ENCODE measurements around the gene TNIK. TPM values are rescaled to one million over a fixed set of nuclear protein-coding genes. Genes with fewer than 3 reads are reported as not detected.

The TNIK gene
- total and polyA plus RNA-seq, 2 of the 13 experiments (the other 11 are each of a cell fraction or from before 2014, with no cell fraction given) = 0.15 to 0.22 TPM

- no peak for ATAC-seq
- 63% methylated on average over 1 of the region's 1 CpG for WGBS (ENCODE audit: low lambda C conversion rate)
- H3K79me2 ChIP-seq (ENCODE audit: insufficient read depth, low read length) = no peaks in the 10 kb centered on the region
These were observed 58.8 kb downstream of the TNIK start for GRCh38 chr3:171401432-171401831.

More at GRCh38 chr3:171401432-171401831, 58.8 kb downstream of the TNIK start:
- POLR2A ChIA-PET = no interaction called here
- intact Hi-C loops (cut with micrococcal nuclease; ENCODE audit: unreplicated experiment) = no loop called here
- DNase-seq (ENCODE audit: low spot score) (no peak), FAIRE-seq (no peak)
- H3K27me3 ChIP-seq (ENCODE audit: control insufficient read depth in 1 of 2, insufficient read depth in 2 of 2, low read length in 2 of 2) = no peaks in the 10 kb centered on the region
- no peaks in the 10 kb centered on the region for H3K9me3 ChIP-seq (ENCODE audit: low read length)
- no peaks in the 10 kb centered on the region for H3K36me3 ChIP-seq (replicated peaks in 1 of 2; ENCODE audit: control insufficient read depth in 1 of 2, insufficient read depth in 2 of 2, low read length in 2 of 2)
- no peak overlapping the region for H3K4me3 ChIP-seq (replicated peaks in 1 of 3; ENCODE audit: insufficient read depth in 1 of 3, low read depth in 2 of 3, low read length in 3 of 3)
- no peak overlapping the region for H3K4me2 ChIP-seq (ENCODE audit: low read depth, low read length)
- H3K27ac ChIP-seq (ENCODE audit: extremely low read length, insufficient read depth, low read length) = no peak overlapping the region
- in situ Hi-C loops (cut with HindIII; ENCODE audit: extremely low pct_ligation_motif_present, low pct_unique_long_range_greater_than_20kb) = no loop called here
- TF ChIP-seq FOXJ3 (CRISPR knock-in tag; IDR thresholded peaks at IDR 0.05; ENCODE audit: borderline replicate concordance) (no peak), ZNF775 (CRISPR knock-in tag; IDR thresholded peaks at IDR 0.05; ENCODE audit: borderline replicate concordance) (no peak), ZNF776 (CRISPR knock-in tag; IDR thresholded peaks at IDR 0.05) (no peak), TBX2 (CRISPR knock-in tag; IDR thresholded peaks at IDR 0.05; ENCODE audit: borderline replicate concordance) (no peak), POGZ (CRISPR knock-in tag; IDR thresholded peaks at IDR 0.05) (no peak), HMGA1 (CRISPR knock-in tag; conservative IDR thresholded peaks at IDR 0.05) (no peak), ZSCAN20 (CRISPR knock-in tag; IDR thresholded peaks at IDR 0.05; ENCODE audit: borderline replicate concordance) (no peak), GPN1 (CRISPR knock-in tag; IDR thresholded peaks at IDR 0.05; ENCODE audit: borderline replicate concordance) (no peak), CSRNP2 (CRISPR knock-in tag; conservative IDR thresholded peaks at IDR 0.05; ENCODE audit: low read depth) (no peak), ZNF652 (CRISPR knock-in tag; IDR thresholded peaks at IDR 0.05; ENCODE audit: borderline replicate concordance, low read depth) (no peak), PHB2 (IDR thresholded peaks at IDR 0.05; ENCODE audit: partially characterized antibody) (no peak), GATAD2A (CRISPR knock-in tag; IDR thresholded peaks at IDR 0.05) (no peak), ZNF3 (CRISPR knock-in tag; IDR thresholded peaks at IDR 0.05) (no peak), ZNF275 (CRISPR knock-in tag; IDR thresholded peaks at IDR 0.05; ENCODE audit: borderline replicate concordance) (no peak), REPIN1 (CRISPR knock-in tag; IDR thresholded peaks at IDR 0.05; ENCODE audit: borderline replicate concordance, low read depth) (no peak), ZNF577 (CRISPR knock-in tag; IDR thresholded peaks at IDR 0.05; ENCODE audit: borderline replicate concordance, low read depth) (no peak), ZSCAN29 (CRISPR knock-in tag; conservative IDR thresholded peaks at IDR 0.05) (no peak)
- TF ChIP-seq, protein P1, sequence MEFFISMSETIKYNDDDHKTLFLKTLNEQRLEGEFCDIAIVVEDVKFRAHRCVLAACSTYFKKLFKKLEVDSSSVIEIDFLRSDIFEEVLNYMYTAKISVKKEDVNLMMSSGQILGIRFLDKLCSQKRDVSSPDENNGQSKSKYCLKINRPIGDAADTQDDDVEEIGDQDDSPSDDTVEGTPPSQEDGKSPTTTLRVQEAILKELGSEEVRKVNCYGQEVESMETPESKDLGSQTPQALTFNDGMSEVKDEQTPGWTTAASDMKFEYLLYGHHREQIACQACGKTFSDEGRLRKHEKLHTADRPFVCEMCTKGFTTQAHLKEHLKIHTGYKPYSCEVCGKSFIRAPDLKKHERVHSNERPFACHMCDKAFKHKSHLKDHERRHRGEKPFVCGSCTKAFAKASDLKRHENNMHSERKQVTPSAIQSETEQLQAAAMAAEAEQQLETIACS (CRISPR knock-in tag; IDR thresholded peaks at IDR 0.05) = no peak
- TF ChIP-seq, protein P2, sequence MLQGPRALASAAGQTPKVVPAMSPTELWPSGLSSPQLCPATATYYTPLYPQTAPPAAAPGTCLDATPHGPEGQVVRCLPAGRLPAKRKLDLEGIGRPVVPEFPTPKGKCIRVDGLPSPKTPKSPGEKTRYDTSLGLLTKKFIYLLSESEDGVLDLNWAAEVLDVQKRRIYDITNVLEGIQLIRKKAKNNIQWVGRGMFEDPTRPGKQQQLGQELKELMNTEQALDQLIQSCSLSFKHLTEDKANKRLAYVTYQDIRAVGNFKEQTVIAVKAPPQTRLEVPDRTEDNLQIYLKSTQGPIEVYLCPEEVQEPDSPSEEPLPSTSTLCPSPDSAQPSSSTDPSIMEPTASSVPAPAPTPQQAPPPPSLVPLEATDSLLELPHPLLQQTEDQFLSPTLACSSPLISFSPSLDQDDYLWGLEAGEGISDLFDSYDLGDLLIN (CRISPR knock-in tag; IDR thresholded peaks at IDR 0.05; ENCODE audit: borderline replicate concordance) = no peak
- TF ChIP-seq, protein P3, sequence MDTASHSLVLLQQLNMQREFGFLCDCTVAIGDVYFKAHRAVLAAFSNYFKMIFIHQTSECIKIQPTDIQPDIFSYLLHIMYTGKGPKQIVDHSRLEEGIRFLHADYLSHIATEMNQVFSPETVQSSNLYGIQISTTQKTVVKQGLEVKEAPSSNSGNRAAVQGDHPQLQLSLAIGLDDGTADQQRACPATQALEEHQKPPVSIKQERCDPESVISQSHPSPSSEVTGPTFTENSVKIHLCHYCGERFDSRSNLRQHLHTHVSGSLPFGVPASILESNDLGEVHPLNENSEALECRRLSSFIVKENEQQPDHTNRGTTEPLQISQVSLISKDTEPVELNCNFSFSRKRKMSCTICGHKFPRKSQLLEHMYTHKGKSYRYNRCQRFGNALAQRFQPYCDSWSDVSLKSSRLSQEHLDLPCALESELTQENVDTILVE (CRISPR knock-in tag; IDR thresholded peaks at IDR 0.05) = no peak
- no peak overlapping the region for H3K9ac ChIP-seq (ENCODE audit: insufficient read depth, low read depth, low read length)
- H3K4me1 ChIP-seq (ENCODE audit: insufficient read depth, low read length) = no peaks in the 10 kb centered on the region
- BruUV-seq (replicated peaks) = no TSS peak
- CTCF ChIA-PET (ENCODE audit: low intra/inter-chr PET ratio, low total read pairs) = no interaction called here
- H2AFZ ChIP-seq (ENCODE audit: low read length) = no peak overlapping the region
- H4K20me1 ChIP-seq (ENCODE audit: insufficient read depth, low read length) = no peaks in the 10 kb centered on the region

All from HepG2 (cell line).